Spleen (tissue), 11 donors: ENCODE data around the gene MRPS18A. TPM values are rescaled to one million over a fixed set of nuclear protein-coding genes. Genes with fewer than 3 reads are reported as not detected.

Source experiments
- DNase-seq: peaks from one replicate; pipeline ENCODE4 v3.0.0-alpha.2; 2020
- H3K27ac ChIP-seq, 8 donors: fragments of 200-600 bp; sonication (generic) in 7 of 8; 1 replicate in 4 of 8; 2 replicates in 4 of 8; pipeline versions ENCODE4 v1.5.0 to v1.8.0; 2016 to 2021; ENCODE audit warnings: inconsistent platforms in 4 of 8, mild to moderate bottlenecking in 4 of 8, moderate library complexity in 1 of 8
- H3K27me3 ChIP-seq, 7 donors: fragments of 200-600 bp; sonication (generic) in 6 of 7; replicated peaks in 1 of 7; 1 replicate in 4 of 7; 2 replicates in 3 of 7; pipeline versions ENCODE4 v1.5.0 to v1.8.0; 2016 to 2021; ENCODE audit warnings: inconsistent platforms in 3 of 7, mild to moderate bottlenecking in 1 of 7
- H3K36me3 ChIP-seq, 6 donors: fragments of 200-600 bp; sonication (generic) in 5 of 6; 1 replicate in 4 of 6; 2 replicates in 2 of 6; pipeline versions ENCODE4 v1.5.0 to v1.8.0; 2016 to 2021; ENCODE audit warnings: inconsistent platforms in 2 of 6
- H3K4me1 ChIP-seq, 6 donors: fragments of 200-600 bp; sonication (generic) in 5 of 6; 1 replicate in 3 of 6; 2 replicates in 3 of 6; pipeline versions ENCODE4 v1.5.0 to v1.8.0; 2016 to 2021; ENCODE audit warnings: inconsistent platforms in 3 of 6
- H3K4me3 ChIP-seq, 8 donors: fragments of 200-600 bp; sonication (generic) in 7 of 8; 1 replicate in 4 of 8; 2 replicates in 4 of 8; pipeline versions ENCODE4 v1.5.0 to v1.8.0; 2016 to 2021; ENCODE audit warnings: inconsistent platforms in 4 of 8, mild to moderate bottlenecking in 4 of 8, moderate library complexity in 2 of 8
- H3K9me3 ChIP-seq, 8 donors: fragments of 200-600 bp; sonication (generic) in 7 of 8; 1 replicate in 4 of 8; 2 replicates in 4 of 8; pipeline versions ENCODE4 v1.5.0 to v1.8.0; 2016 to 2021; ENCODE audit warnings: inconsistent platforms in 4 of 8
- POLR2A ChIP-seq, 3 donors: fragments of 450-650 bp; IDR thresholded peaks; one replicate each; pipeline ENCODE4 v1.5.1; 2017; ENCODE audit warnings: antibody characterized with exemption in 3 of 3, mild to moderate bottlenecking in 1 of 3
- POLR2AphosphoS5 ChIP-seq, 3 donors: sonication (generic); formaldehyde crosslinking; IDR thresholded peaks; one replicate each; pipeline ENCODE4 v1.5.1; 2017; ENCODE audit warnings: antibody characterized with exemption in 3 of 3
- WGBS, 5 donors: extraction: QIAGEN DNeasy Blood & Tissue Kit in 3 of 5; methylation state at CpG; one replicate each; pipeline versions ENCODE4 v1.1.5 to v1.1.7; 2013 to 2018; 5-methylcytosine and 5-hydroxymethylcytosine counted together
- intact Hi-C: fragments of 100-400 bp; cut with DNase I; formaldehyde crosslinking; loops from one replicate; pipeline ENCODE4 v1.15.0; 2023; ENCODE audit warnings: low total_unique reads
- polyA plus RNA-seq, 3 donors: library from polyadenylated mRNA; stranded (reverse); fragments of 200-250 nt; gene quantifications; one replicate each; pipeline ENCODE4 v1.2.1, GENCODE V29; 2013
- total RNA-seq, 7 donors: library from RNA; depleted of rRNA in 3 of 7; stranded (reverse); fragments of >200 nt in 3 of 7; fragmentation: NEBNext Ultra II Directional in 4 of 7; extraction: Animal tissue kit (Norgen Biotek cat#: 25700) in 4 of 7; gene quantifications; one replicate each; pipeline versions ENCODE4 v1.1.0 to v1.2.1, GENCODE V29; 2016 to 2021
- TF ChIP-seq, protein P1 (sequence below), 11 experiments: fragments of 200-600 bp in 7 of 11; fragments of 450-650 bp in 4 of 11; sonication (generic) in 4 of 11; IDR thresholded peaks in 8 of 11; conservative IDR thresholded peaks in 3 of 11; 1 replicate in 7 of 11; 2 replicates in 4 of 11; pipeline versions ENCODE4 v1.4.0 to v1.8.0; 2016 to 2021; ENCODE audit warnings: antibody characterized with exemption in 11 of 11, inconsistent platforms in 4 of 11, mild to moderate bottlenecking in 1 of 11
- donor health status: healthy with polysubstance abuse.
- donor health status: DM: no; HTN: no; CAD: no; lungs with moderate emphysema.
- donor health status: DM: no; HTN: no; CAD: no.
- donor health status: Bipolar disorder and iron deficiency.
- donor health status: healthy.
- donor health status: DM: no; HTN: no; CAD: no.
- donor health status: DM: yes; HTN: yes; CAD: no.

The MRPS18A gene
- total and polyA plus RNA-seq, 10 donors, result 28.0 to 48.6 (median 31.5) TPM

DNA sequence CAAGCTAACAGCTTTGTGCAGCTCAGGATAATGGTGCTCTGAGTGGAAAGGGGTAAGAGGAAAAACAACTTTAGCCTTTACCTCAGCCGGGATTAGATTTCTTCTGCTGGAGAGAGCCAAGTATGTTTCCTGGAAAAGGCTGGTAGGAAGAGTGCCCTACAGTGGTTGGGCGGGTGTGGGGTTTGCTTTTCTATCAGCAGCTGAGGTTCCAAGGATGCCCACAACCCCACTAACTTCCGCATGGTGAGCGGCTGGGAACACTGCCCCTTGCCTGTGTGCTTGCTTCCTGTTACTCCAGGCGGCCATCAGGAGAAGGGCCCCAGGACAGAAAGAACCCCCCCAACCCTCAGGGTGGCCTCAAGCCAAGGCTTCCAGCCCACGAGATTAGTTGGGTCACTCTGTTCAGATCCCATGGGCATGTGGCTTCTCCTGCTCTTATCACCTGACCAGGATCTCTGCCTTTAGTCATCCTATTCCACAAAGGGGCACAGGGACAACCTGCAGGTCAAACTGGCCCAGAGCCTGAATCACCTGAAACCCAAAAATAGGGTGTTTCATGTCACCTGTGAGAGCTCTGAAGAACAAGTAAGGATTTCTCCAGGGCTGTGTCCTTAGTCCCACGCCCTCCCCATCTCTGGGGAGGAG, 10.5 kb downstream of the MRPS18A start:
- intact Hi-C loops, result no loop called here
- Histone ChIP-seq H3K4me3 (no peak overlapping the region), H3K36me3 (peaks cover 5 to 100% (median 90%) of the 10 kb centered on the region in 6 donors), H3K27ac (peak overlapping the region in 1 of 8 donors; percentile 14), H3K27me3 (no peaks in the 10 kb centered on the region), H3K4me1 (peaks cover 0 to 38% (median 11%) of the 10 kb centered on the region in 6 donors), H3K9me3 (no peaks in the 10 kb centered on the region)
- no peak for TF ChIP-seq POLR2AphosphoS5 (IDR thresholded peaks at IDR 0.05)
- TF ChIP-seq POLR2A (IDR thresholded peaks at IDR 0.05), result no peak
- TF ChIP-seq, protein P1, sequence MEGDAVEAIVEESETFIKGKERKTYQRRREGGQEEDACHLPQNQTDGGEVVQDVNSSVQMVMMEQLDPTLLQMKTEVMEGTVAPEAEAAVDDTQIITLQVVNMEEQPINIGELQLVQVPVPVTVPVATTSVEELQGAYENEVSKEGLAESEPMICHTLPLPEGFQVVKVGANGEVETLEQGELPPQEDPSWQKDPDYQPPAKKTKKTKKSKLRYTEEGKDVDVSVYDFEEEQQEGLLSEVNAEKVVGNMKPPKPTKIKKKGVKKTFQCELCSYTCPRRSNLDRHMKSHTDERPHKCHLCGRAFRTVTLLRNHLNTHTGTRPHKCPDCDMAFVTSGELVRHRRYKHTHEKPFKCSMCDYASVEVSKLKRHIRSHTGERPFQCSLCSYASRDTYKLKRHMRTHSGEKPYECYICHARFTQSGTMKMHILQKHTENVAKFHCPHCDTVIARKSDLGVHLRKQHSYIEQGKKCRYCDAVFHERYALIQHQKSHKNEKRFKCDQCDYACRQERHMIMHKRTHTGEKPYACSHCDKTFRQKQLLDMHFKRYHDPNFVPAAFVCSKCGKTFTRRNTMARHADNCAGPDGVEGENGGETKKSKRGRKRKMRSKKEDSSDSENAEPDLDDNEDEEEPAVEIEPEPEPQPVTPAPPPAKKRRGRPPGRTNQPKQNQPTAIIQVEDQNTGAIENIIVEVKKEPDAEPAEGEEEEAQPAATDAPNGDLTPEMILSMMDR (IDR thresholded peaks at IDR 0.05 in 8 of 11, conservative IDR thresholded peaks at IDR 0.05 in 3 of 11), result no peak
- 86 to 91% (median 89%) methylated on average over 7 of the region's 7 CpGs for WGBS, 5 donors
- DNase-seq, result no peak

DNA sequence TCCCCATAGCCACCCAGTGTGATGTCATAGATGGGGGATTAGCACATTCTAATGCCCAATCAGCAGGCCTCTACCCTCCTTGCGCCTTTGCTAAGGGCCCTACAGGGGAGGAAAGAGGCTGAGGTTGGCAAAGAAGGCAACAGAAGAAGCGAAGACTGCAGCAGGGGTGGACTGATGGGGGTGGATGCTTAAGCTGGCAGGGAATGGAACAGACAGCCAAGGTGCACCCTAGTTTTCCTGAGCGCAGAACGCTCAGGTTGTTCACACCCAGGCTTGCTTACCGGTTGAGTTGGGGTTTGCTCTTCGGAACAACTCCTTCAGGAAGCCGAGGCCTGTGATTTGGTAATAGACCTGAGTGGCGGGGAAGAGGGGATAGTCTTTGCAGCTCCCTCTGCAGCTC, 12.7 kb downstream of the MRPS18A start:
- peak overlapping the region in 5 of 8 donors; percentile 1 to 68 (median 62) for H3K27ac ChIP-seq
- intact Hi-C loops, result no loop called here
- H3K36me3 ChIP-seq, result peaks cover 5 to 100% (median 92%) of the 10 kb centered on the region in 6 donors
- 92 to 96% (median 95%) methylated on average over 8 of the region's 8 CpGs for WGBS, 5 donors
- H3K4me1 ChIP-seq, result peaks cover 0 to 44% (median 8%) of the 10 kb centered on the region in 6 donors
- H3K27me3 ChIP-seq, result no peaks in the 10 kb centered on the region
- TF ChIP-seq POLR2A (IDR thresholded peaks at IDR 0.05), result no peak
- TF ChIP-seq, protein P1 (IDR thresholded peaks at IDR 0.05 in 8 of 11, conservative IDR thresholded peaks at IDR 0.05 in 3 of 11), result no peak
- TF ChIP-seq POLR2AphosphoS5 (IDR thresholded peaks at IDR 0.05), result no peak
- H3K4me3 ChIP-seq, result no peak overlapping the region
- H3K9me3 ChIP-seq, result no peaks in the 10 kb centered on the region
- no peak for DNase-seq

DNA sequence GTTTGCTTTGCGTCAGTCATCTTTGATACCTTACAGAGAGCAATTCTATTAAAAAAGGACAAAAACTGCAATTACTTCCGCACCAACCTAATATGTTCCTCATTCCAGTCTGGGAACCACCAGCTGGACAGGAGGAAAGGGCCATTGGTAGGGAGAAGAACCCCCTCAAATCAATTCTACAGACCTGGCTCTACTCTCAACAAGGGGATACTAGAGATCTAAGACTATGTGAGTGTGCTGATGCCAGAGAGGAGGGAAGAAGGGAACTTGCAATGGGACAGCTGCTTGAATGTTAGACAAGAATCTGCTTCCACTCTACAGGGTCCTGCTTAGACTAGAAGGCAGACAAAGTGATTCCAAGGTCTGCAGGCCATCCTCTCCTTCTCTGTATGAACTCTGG, 13.3 kb downstream of the MRPS18A start:
- no peak for DNase-seq
- H3K27ac ChIP-seq, result peak overlapping the region in 7 of 8 donors; percentile 24 to 68 (median 50)
- peaks cover 5 to 100% (median 85%) of the 10 kb centered on the region in 6 donors for H3K36me3 ChIP-seq
- H3K4me3 ChIP-seq, result no peak overlapping the region
- H3K9me3 ChIP-seq, result no peaks in the 10 kb centered on the region
- 86 to 97% (median 96%) methylated on average over 2 of the region's 2 CpGs for WGBS, 5 donors
- TF ChIP-seq POLR2A (IDR thresholded peaks at IDR 0.05) (no peak), POLR2AphosphoS5 (IDR thresholded peaks at IDR 0.05) (no peak)
- TF ChIP-seq, protein P1 (IDR thresholded peaks at IDR 0.05 in 8 of 11, conservative IDR thresholded peaks at IDR 0.05 in 3 of 11), result no peak
- no peaks in the 10 kb centered on the region for H3K27me3 ChIP-seq
- intact Hi-C loops, result no loop called here
- peaks cover 0 to 51% (median 11%) of the 10 kb centered on the region in 6 donors for H3K4me1 ChIP-seq

DNA sequence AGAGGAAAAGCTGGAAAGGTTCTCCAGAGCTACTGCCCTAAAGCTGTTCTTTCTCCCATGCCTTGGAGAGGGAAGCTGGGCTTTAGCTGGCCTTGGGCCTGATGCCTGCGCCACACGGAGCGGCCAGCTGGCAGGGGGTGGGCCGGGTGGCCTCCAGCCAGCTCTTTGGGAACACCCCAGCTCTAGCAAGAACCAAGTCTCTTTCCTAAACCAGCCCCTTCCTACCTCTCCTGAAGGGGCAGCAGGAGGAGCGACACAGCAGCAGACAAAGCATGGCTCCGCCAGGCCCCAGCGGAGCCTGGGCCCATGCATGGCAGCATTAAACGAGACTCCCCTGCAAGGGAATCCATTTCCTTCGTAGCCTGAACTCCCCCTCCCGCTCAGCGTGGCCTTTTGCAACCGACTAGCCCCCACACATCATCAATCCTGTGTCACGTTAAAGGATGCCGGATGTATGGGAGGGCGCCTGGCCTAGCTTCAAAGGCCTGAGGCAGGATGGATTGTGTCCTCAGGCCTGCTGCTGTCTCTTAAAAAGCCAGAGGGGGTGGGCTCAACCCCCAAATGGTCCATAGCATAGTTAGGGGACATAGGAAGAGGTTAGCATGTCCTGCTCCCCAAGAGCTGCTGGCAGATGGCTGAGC, 14.0 kb downstream of the MRPS18A start:
- 78 to 90% (median 84%) methylated on average over 15 of the region's 15 CpGs for WGBS, 5 donors
- no peaks in the 10 kb centered on the region for H3K27me3 ChIP-seq
- intact Hi-C loops, result no loop called here
- peak; percentile 42 to 61 (median 57) for TF ChIP-seq POLR2AphosphoS5 (IDR thresholded peaks at IDR 0.05)
- TF ChIP-seq, protein P1 (IDR thresholded peaks at IDR 0.05 in 8 of 11, conservative IDR thresholded peaks at IDR 0.05 in 3 of 11), result no peak
- no peak for TF ChIP-seq POLR2A (IDR thresholded peaks at IDR 0.05)
- H3K9me3 ChIP-seq, result no peaks in the 10 kb centered on the region
- peaks cover 5 to 97% (median 81%) of the 10 kb centered on the region in 6 donors for H3K36me3 ChIP-seq
- H3K27ac ChIP-seq, result peak overlapping the region in 7 of 8 donors; percentile 50 to 68 (median 58)
- H3K4me3 ChIP-seq, result no peak overlapping the region
- peaks cover 0 to 58% (median 13%) of the 10 kb centered on the region in 6 donors for H3K4me1 ChIP-seq
- DNase-seq, result no peak
